Measurements from ENCODE around the gene SCYL2.
"Not testable (repeated sequence)": the region's sequence is repeated elsewhere in the genome, so short reads cannot be mapped to it uniquely, and the experiment has no call there.

Gene SCYL2

DNA sequence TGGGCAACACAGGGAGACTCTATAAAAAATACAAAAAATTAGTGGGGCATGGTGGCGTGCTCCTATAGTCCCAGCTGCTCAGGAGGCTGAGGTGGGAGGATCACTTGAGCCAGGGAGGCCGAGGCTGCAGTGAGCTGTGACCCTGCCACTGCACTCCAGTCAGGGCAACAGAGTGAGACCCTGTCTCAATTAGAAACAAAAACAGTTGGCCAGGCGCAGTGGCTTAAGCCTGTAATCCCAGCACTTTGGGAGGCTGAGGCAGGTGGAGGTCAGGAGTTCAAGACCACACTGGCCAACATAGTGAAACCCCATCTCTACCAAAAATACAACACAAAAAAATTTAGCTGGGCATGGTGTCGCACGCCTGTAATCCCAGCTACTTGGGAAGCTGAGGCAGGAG lies 1.9 kb upstream of the SCYL2 start:
- DNase-seq, result not testable (repeated sequence)

- no peak for DNase-seq
Measured at GRCh38 chr12:100265732-100266584, 1.0 kb upstream of the SCYL2 start.

DNA sequence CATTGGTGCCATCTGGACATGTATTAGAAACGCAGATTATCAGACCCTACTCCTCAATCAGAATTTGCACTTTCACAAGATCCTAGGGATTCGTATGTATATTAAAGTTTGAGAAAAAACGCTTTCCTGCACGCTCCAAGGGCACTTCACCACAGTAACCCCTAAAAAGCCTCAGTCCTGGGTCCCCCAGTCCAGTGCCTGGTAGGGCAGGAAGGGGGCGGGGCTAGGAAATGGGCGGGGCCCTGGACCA lies 467 bp upstream of the SCYL2 start:
- no peak for DNase-seq

DNA sequence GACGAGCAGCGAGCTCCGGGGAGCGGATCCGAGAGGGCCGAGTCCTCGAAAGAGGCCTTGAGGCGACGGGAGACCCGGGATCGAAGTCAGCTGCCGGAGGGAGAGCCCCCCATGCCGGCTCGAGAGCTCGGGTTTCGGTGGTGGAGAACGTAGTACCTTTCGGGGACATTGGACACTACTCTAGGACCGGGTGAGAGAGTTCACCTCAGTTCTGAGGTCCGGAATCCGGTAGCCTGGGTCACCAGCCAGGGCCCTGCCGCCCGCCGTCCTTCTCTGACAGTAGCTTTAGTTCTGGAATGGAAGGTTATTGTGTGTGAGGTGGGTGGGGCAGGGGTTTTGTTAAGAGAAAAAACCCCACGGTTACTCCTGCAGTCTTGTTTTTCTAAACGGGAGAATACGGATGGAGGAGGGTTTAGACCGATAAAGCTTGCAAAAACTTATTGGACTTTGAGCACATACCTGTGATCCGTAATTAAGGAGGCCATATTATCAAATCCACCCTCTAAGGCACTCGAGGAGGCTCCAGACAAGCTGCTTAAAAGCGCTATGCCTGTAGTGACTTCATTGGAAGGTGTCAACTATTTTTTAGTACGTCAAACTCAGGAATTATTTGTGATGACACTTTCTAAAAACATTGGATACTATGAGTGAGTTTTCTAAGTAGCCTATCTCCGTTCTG lies 765 bp downstream of the SCYL2 start:
- no peak for DNase-seq

GRCh38 chr12:100268835-100269564 lies 2.0 kb downstream of the SCYL2 start:
- no peak for DNase-seq

DNA sequence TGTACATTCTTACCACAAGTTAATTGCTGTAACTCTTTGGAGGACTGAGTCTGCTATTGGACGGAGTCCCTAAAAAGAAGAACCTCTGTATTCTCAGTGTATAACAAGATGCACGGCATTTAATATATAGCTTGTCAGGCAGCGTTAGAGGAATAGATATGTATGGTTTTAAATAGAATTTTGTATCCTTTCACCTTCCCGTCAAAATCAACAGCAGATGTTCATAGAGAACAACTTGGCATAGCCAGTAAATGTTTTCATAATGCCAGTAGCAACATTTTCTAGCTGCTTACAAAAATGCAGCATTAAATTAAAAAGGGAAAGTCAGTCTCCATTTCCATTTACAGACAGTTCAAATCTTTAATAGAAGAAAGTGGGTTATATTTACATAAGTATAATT lies 6.8 kb downstream of the SCYL2 start:
- no peak for DNase-seq

DNA sequence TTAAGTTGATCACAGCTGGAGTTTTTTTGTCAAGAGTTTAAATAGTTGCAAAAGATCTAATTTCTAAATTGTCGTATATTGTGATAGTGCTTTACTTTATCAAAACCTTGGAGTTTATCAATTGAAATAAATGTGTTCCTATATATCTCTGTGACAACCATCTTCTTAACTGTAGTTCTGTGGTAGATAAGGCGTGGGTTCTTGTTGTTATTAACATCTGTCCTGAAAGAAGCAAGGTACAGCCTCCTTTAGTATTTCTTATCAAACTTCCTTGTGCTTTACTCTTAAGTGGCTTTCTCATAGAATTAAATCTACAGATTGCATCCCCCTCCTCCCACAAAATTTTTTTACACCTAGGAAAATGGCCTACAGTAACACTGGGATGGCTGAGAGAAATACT lies 7.3 kb downstream of the SCYL2 start:
- no peak for DNase-seq

DNA sequence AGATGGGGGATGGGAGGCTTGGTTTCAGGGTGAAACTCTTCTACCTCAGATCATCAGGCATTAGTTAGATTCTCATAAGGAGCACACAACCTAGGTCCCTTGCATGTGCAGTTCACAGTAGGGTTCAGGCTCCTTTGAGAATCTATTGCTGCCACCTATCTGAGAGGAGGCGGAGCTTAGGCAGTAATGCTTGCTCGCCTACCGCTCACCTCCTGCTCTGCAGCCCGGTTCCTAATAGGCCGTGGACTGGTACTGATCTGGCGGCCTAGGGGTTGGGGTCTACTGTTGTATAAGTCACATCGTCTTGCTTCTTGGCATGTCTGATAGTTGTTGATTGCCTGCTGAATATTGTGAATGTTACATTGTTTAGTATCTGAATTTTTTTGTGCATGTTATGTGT lies 12.2 kb downstream of the SCYL2 start:
- no peak for DNase-seq

DNA sequence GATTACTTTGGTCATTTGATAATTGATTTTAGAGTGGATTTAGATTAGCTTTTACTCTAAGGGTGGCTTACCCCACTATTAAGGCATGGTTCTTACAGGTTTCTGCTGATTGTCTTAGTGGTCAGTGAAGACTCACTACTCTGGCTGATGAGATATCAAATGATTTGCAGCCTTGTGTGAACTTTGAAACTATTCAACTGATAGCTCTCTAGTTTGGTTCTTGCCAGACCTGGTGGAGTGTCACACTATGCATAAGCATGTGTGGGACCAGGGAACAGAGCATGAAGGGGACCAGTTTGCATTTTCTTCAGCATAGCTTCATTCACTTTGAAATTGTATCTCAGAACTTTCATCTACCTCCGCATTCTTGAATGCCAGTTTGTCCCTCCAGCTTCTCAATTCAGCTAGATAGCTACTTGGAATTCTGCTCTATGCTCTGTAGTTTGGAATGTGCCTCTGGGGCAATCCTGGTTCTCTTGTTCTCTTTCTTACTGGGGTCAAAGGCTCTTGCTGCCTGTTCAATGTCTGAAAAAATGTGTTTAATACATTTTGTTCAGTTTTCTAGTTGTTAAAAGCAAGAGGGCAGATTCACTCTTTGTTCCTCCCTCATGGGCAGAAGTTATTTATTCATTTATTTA lies 12.7 kb downstream of the SCYL2 start:
- DNase-seq, result no peak

GRCh38 chr12:100284556-100284955 lies 17.6 kb downstream of the SCYL2 start:
- not testable (repeated sequence) for DNase-seq

DNA sequence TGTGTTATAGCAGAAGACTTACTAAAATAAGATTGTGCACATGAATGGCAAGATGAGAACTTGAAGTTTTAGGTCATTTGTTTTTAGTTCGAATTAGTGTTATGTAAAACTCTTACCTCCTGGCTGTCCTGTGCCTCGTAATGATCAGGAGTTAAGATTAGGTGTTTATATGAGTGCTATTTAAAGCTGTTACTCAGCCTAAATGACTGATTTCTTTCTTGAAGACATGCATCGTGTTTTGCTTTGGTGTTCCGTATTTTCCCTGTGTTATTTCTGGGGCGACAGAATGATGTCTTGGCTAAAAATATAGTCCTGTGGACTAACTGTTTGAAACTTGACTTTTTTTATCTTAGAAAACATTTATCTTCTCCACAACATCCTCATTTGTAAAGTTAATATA lies 22.1 kb downstream of the SCYL2 start:
- DNase-seq, result no peak

DNA sequence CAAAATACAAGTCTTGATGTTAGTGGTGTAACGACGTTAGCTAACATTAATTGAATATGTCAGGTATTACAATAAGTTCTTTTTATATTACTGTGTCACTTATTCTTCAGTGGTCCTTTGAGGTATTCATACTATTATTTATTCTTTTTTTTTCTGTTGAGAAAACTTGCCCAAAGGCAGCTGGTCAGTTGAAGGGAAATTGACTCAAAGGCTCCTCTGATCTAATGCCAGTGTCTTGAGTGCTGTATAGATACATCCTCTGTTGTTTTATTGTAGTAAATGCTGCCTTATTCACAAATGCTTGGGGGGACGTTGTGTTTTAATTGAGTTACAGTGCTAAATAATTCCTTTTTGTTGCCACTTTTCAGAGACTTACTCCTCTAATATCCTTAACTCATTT lies 23.0 kb downstream of the SCYL2 start:
- no peak for DNase-seq

- no peak for DNase-seq
Measured at GRCh38 chr12:100293017-100293416, 26.0 kb downstream of the SCYL2 start.

GRCh38 chr12:100294366-100294765 lies 27.4 kb downstream of the SCYL2 start:
- DNase-seq, result not testable (repeated sequence)

DNA sequence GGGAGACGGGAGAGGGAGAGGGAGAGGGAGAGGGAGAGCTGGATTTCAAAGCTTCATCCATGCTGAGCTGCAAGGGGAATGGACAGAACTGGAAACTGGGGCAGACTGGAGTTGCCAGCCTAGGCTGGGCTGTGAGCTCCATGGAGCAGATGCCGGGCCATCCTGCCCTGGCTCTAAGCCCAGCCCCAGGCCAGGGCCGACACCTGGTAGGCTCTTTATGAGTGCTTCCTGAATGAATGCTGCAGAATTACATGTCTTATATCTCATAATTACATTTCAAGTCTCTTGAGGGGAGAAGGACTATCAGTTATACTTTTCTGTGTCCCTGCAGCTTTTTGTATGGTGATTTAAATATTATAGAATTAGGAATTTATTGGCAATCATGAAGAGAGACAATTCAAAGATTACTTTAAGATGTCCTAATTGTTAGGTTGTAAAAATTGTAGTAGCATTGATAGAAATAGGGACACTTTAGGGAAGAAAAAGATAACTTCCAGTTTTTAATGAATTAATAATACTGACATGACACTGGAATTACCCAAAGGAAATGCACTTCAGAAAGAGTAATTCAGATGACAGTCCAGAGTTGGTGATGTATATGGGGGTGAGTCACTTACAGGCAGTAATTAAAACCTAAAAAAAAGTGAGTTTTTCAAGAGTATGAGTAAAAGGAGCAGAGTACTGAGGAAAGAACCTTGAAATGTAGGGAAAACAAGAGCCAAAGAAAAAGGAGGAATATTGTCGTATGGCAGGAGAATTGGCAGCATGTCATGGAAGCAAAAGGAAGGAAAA lies 29.0 kb downstream of the SCYL2 start:
- DNase-seq, result no peak

DNA sequence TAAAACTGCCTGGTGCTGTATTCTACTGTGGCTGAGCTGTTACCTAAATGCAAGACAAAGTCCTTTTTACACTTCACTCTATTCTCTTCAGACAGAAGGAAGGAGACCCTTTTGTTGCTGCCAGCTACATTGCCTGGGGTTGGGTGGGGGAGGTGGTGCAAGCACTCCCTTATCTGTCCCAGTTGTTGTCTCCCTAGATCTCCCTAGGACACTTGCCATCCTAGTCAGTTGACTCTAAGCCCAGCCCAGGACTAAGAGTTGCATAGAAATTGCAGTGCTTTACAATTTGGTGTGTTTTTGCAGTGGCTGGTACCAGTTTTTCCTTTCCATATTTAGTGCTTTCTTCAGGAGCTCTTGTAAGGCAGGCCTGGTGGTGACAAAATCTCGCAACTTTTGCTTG lies 35.1 kb downstream of the SCYL2 start:
- no peak for DNase-seq

GRCh38 chr12:100303831-100304230 lies 36.9 kb downstream of the SCYL2 start:
- no peak for DNase-seq

DNA sequence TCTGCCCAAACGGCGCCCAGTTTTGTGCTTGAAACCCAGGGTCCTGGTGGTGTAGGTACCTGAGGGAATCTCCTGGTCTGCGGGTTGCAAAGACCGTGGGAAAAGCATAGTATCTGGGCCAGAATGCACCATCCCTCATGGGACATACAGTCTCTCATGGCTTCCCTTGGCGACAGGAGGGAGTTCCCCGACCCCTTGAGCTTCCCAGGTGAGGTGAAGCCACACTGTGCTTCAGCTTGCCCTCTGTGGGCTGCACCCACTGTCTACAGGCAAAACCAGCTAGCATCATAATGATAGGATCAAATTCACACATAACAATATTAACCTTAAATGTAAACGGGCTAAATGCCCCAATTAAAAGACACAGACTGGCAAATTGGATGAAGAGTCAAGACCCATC lies 37.4 kb downstream of the SCYL2 start:
- not testable (repeated sequence) for DNase-seq

DNA sequence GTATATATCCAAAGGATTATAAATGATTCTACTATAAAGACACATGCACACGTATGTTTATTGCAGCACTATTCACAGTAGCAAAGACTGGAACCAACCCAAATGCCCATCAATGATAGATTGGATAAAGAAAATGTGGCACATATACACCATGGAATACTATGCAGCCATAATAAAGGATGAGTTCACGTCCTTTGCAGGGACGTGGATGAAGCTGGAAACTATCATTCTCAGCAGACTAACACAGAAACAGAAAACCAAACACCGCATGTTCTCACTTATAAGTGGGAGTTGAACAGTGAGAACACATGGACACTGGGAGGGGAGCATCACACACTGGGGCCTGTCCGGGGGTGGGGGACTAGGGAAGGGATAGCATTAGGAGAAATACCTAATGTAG lies 41.2 kb downstream of the SCYL2 start:
- DNase-seq, result not testable (repeated sequence)

DNA sequence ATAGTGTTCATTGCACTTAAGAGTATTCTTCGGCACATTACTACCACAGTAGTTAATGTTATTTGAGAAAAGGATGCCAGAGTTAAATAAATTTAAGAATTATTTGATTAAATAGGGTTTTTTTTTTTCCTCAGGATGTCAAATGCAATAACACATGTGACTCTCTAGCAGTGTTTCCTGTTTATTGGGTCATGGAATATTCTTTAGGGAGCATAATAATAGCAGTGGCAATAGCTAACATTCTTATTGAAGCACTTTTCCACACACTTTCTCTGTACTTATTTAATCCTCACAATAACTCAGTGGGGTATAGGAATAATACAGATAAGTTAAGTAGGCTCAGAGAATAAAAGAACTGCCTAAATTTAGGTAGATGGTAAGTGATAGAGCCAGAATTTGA lies 44.3 kb downstream of the SCYL2 start:
- DNase-seq, result no peak

DNA sequence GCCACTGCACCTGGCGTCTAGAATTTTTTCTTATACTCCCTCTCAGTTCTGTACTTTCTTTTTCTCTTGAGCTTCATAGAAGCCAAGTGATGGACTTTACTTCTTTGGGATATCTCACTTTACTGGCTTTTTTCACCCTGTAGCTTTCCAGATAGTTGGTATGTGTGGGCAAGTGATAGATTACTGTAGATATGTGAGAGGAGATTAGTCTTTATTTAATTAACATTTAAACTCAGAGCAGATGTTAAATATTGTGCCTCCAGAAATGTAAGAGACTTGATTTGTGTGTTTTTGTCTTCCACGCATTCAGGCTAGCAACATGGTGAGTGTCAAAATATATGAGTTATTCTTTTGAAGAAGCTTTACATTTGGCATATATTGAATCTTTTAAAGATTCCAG lies 50.4 kb downstream of the SCYL2 start:
- DNase-seq, result no peak

DNA sequence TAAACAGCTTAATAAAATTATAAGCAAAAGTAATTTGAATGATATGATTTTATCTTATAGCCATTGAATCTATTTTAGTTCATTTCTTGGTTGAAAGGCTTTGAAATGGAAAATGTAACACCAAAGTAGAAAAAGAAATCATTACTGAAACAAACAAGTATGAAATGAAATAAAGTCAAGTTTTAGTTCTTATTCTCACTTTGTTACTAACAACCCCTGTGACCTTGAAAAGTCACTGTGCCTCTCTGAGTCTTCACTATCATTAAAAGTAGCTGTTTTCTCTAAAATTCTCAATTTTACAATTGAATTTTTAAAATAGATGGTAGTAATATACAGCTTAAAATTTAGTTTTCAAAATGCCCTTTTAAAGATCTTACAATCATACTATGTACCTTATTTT lies 57.5 kb downstream of the SCYL2 start:
- DNase-seq, result no peak

DNA sequence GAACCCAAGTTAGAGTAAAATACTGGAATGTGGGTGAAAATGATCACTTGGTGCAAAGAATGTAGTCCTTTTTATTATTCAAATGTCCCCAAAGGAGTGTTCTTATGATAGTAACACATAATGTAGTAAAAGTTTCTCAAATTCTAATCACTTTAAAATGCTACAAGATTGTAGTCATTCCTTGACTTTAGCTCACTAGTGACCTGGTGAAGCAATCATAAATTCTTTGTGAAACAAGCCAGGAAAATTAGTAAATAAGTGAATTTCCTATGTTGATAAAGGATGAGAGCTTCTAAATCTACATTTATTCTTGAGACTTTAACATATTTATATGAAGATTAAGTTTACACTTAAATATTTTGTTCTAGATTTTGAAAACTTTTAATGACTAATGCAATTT lies 59.2 kb downstream of the SCYL2 start:
- no peak for DNase-seq
